HCT116 (cell line): ENCODE measurements around the gene SNAP47. TPM values are rescaled to one million over a fixed set of nuclear protein-coding genes. Genes with fewer than 3 reads are reported as not detected.

Experiments used
- ATAC-seq: fragments of 200-7000 bp; cut with Tn5 transposase; 2 replicates; pipeline ENCODE4 v1.9.1; 2020; ENCODE audit warnings: mild to moderate bottlenecking, moderate library complexity
- BruUV-seq: library from RNA; stranded (reverse); fragments of 400-500 nt; replicated peaks from 2 replicates; lab custom pipeline; 2021; lab: Mats Ljungman, UMichigan
- CTCF ChIA-PET: fragments of 300-600 bp; sonication (Branson Sonifier 250); formaldehyde crosslinking; loops from one replicate; lab custom pipeline; 2021; ENCODE audit warnings: antibody characterized with exemption; lab: Charles Lee
- POLR2A ChIA-PET: fragments of 300-600, 350-600 bp; sonication (Branson Sonifier 250); formaldehyde crosslinking; loops from one replicate; lab custom pipeline; 2021; ENCODE audit warnings: antibody characterized with exemption; lab: Charles Lee
- RAD21 ChIA-PET, 2 experiments: fragments of 300-600 bp; sonication (Branson Sonifier 250); formaldehyde crosslinking; loops; one replicate each; lab custom pipeline; 2023; ENCODE audit warnings: low total read pairs in 2 of 2; ENCODE audit not compliant: uncharacterized antibody in 2 of 2, unreplicated experiment in 2 of 2, low non-redundant PET in 1 of 2; lab: Charles Lee
- DNase-seq: peaks from one replicate; pipeline ENCODE4 v3.0.0-alpha.2; 2010; ENCODE audit warnings: low read depth, low spot score
- H2AFZ ChIP-seq: fragments of 200-600 bp; shearing (Covaris generic), sonication (generic); 2 replicates; pipeline ENCODE4 v1.6.1; 2017; ENCODE audit warnings: low read depth, mixed run types, mixed read lengths, antibody characterized with exemption, low read length; ENCODE audit not compliant: poor library complexity, severe bottlenecking
- H3K27ac ChIP-seq: 2 replicates; pipeline ENCODE4 v1.5.1; 2012; ENCODE audit warnings: low read depth, low read length
- H3K27me3 ChIP-seq: fragments of 200-600 bp; sonication (generic); 2 replicates; pipeline ENCODE4 v1.6.1; 2016; ENCODE audit warnings: mixed run types, low read length, mixed read lengths; ENCODE audit not compliant: insufficient read depth
- H3K36me3 ChIP-seq, 2 experiments: fragments of 200-500 bp in 1 of 2; fragments of 200-600 bp in 1 of 2; sonication (Bioruptor generic) in 1 of 2; sonication (generic) in 1 of 2; 2 replicates each; pipeline versions ENCODE4 v1.5.1 to v1.6.1; 2014 to 2016; ENCODE audit warnings: low read length in 2 of 2, inconsistent platforms in 1 of 2, mixed read lengths in 1 of 2, mixed run types in 1 of 2; ENCODE audit not compliant: insufficient read depth in 2 of 2, control insufficient read depth in 1 of 2
- H3K4me1 ChIP-seq, 2 experiments: fragments of 200-600 bp in 1 of 2; sonication (generic) in 1 of 2; 2 replicates each; pipeline versions ENCODE4 v1.5.1 to v1.6.1; 2012 to 2017; ENCODE audit warnings: low read length in 2 of 2, inconsistent platforms in 1 of 2, mild to moderate bottlenecking in 1 of 2, mixed read lengths in 1 of 2, mixed run types in 1 of 2, moderate library complexity in 1 of 2; ENCODE audit not compliant: insufficient read depth in 2 of 2, control insufficient read depth in 1 of 2
- H3K4me2 ChIP-seq: fragments of 200-600 bp; sonication (generic); 2 replicates; pipeline ENCODE4 v1.6.1; 2017; ENCODE audit warnings: mixed run types, low read length, mixed read lengths
- H3K4me3 ChIP-seq, 2 experiments: fragments of 200-600 bp in 1 of 2; sonication (generic) in 1 of 2; replicated peaks in 1 of 2; 2 replicates each; pipeline ENCODE4 v1.5.1; 2011 to 2016; ENCODE audit warnings: low read length in 2 of 2, control low read depth in 1 of 2, low read depth in 1 of 2, mild to moderate bottlenecking in 1 of 2, mixed read lengths in 1 of 2, mixed run types in 1 of 2
- H3K79me2 ChIP-seq: fragments of 200-600 bp; sonication (generic); 2 replicates; pipeline ENCODE4 v1.6.1; 2017; ENCODE audit warnings: mild to moderate bottlenecking, mixed run types, low read length, moderate library complexity, mixed read lengths; ENCODE audit not compliant: insufficient read depth
- H3K9ac ChIP-seq: fragments of 200-600 bp; sonication (generic); 2 replicates; pipeline ENCODE4 v1.6.1; 2016; ENCODE audit warnings: low read length, mixed read lengths
- H3K9me2 ChIP-seq: fragments of 200-600 bp; sonication (generic), shearing (Covaris generic); 2 replicates; pipeline ENCODE4 v1.6.1; 2017; ENCODE audit warnings: mixed run types, mild to moderate bottlenecking, moderate library complexity; ENCODE audit not compliant: insufficient read depth
- H3K9me3 ChIP-seq, 2 experiments: fragments of 200-500 bp in 1 of 2; fragments of 200-600 bp in 1 of 2; sonication (Bioruptor generic) in 1 of 2; sonication (generic) in 1 of 2; 2 replicates each; pipeline ENCODE4 v1.6.1; 2014 to 2017; ENCODE audit warnings: low read length in 2 of 2, mixed read lengths in 2 of 2, inconsistent platforms in 1 of 2, low read depth in 1 of 2, mild to moderate bottlenecking in 1 of 2, mixed run types in 1 of 2, moderate library complexity in 1 of 2; ENCODE audit not compliant: control insufficient read depth in 1 of 2, insufficient read depth in 1 of 2
- H4K20me1 ChIP-seq: fragments of 200-600 bp; sonication (generic), shearing (Covaris generic); 2 replicates; pipeline ENCODE4 v1.6.1; 2017; ENCODE audit warnings: mixed run types, mild to moderate bottlenecking, moderate library complexity; ENCODE audit not compliant: insufficient read depth
- JUND ChIP-seq: IDR thresholded peaks from 2 replicates; pipeline ENCODE4 v1.6.1; 2012
- MAX ChIP-seq: IDR thresholded peaks from 2 replicates; pipeline ENCODE4 v1.6.1; 2012
- POLR2AphosphoS5 ChIP-seq: IDR thresholded peaks from 2 replicates; pipeline ENCODE4 v1.6.1; 2011; ENCODE audit warnings: mild to moderate bottlenecking, low read depth, low read length, moderate library complexity
- SP1 ChIP-seq: IDR thresholded peaks from 2 replicates; pipeline ENCODE4 v1.6.1; 2012; ENCODE audit warnings: low read depth
- SRF ChIP-seq: IDR thresholded peaks from 2 replicates; pipeline ENCODE4 v1.6.1; 2012; ENCODE audit warnings: low read depth
- intact Hi-C: fragments of 100-400 bp; cut with micrococcal nuclease; formaldehyde crosslinking; loops from 2 replicates; pipeline ENCODE4 v1.10.0; 2022
- total RNA-seq: library from RNA; stranded (reverse); gene quantifications from one replicate; pipeline ENCODE4 v1.2.1, GENCODE V29; 2021; ENCODE audit not compliant: unreplicated experiment
- TF ChIP-seq, protein P1 (sequence below): IDR thresholded peaks from 2 replicates; pipeline ENCODE4 v1.6.1; 2011; ENCODE audit warnings: mild to moderate bottlenecking, low read length, moderate library complexity; ENCODE audit not compliant: insufficient replicate concordance; ENCODE audit errors: extremely low read depth

The SNAP47 gene
- total RNA-seq, 1 experiment from 2014 or later: 37.9 TPM

GRCh38 chr1:227781314-227781930 is 46.2 kb downstream of the SNAP47 start:
- no peaks in the 10 kb centered on the region for H3K79me2 ChIP-seq
- H3K9ac ChIP-seq: no peak overlapping the region
- CTCF ChIA-PET: no interaction called here
- no peak for TF ChIP-seq MAX
- TF ChIP-seq, protein P1, sequence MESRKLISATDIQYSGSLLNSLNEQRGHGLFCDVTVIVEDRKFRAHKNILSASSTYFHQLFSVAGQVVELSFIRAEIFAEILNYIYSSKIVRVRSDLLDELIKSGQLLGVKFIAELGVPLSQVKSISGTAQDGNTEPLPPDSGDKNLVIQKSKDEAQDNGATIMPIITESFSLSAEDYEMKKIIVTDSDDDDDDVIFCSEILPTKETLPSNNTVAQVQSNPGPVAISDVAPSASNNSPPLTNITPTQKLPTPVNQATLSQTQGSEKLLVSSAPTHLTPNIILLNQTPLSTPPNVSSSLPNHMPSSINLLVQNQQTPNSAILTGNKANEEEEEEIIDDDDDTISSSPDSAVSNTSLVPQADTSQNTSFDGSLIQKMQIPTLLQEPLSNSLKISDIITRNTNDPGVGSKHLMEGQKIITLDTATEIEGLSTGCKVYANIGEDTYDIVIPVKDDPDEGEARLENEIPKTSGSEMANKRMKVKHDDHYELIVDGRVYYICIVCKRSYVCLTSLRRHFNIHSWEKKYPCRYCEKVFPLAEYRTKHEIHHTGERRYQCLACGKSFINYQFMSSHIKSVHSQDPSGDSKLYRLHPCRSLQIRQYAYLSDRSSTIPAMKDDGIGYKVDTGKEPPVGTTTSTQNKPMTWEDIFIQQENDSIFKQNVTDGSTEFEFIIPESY: no peak
- TF ChIP-seq JUND: no peak
- POLR2A ChIA-PET: no interaction called here
- H2AFZ ChIP-seq: no peak overlapping the region
- H3K27me3 ChIP-seq: no peaks in the 10 kb centered on the region
- DNase-seq: no peak
- no peak for ATAC-seq
- 0 out of 4 replicates have a peak, but pooled peaks cover 0 to 3% of the 10 kb centered on the region in 2 experiments for H3K36me3 ChIP-seq
- no peaks in the 10 kb centered on the region for H3K9me3 ChIP-seq
- no TSS peak for BruUV-seq
- no peak overlapping the region for H3K4me3 ChIP-seq
- no peak overlapping the region for H3K4me2 ChIP-seq
- no peaks in the 10 kb centered on the region for H3K4me1 ChIP-seq
- intact Hi-C loops: no loop called here
- no peaks in the 10 kb centered on the region for H3K9me2 ChIP-seq
- no peak overlapping the region for H3K27ac ChIP-seq
- no peaks in the 10 kb centered on the region for H4K20me1 ChIP-seq
- RAD21 ChIA-PET: no interaction called here

GRCh38 chr1:227782226-227782625 is 47.0 kb downstream of the SNAP47 start:
- ATAC-seq (no peak), DNase-seq (no peak)
- H3K79me2 ChIP-seq: no peaks in the 10 kb centered on the region
- ChIA-PET CTCF (no interaction called here), RAD21 (no interaction called here), POLR2A (no interaction called here)
- TF ChIP-seq POLR2AphosphoS5: no peak
- no peak for TF ChIP-seq SRF
- TF ChIP-seq SP1: no peak
- intact Hi-C loops: no loop called here
- H3K27me3 ChIP-seq: no peaks in the 10 kb centered on the region
- no peaks in the 10 kb centered on the region for H3K9me2 ChIP-seq
- BruUV-seq: no TSS peak
- no peak overlapping the region for H2AFZ ChIP-seq
- no peak overlapping the region for H3K9ac ChIP-seq
- no peaks in the 10 kb centered on the region for H3K9me3 ChIP-seq
- H3K4me3 ChIP-seq: no peak overlapping the region
- H3K4me1 ChIP-seq: peaks cover 1 to 2% of the 10 kb centered on the region in 2 experiments; a peak in 3 of 4 replicates
- H3K4me2 ChIP-seq: no peak overlapping the region
- no peaks in the 10 kb centered on the region for H4K20me1 ChIP-seq
- H3K36me3 ChIP-seq: 0 out of 4 replicates have a peak, but pooled peaks cover 0 to 3% of the 10 kb centered on the region in 2 experiments
- H3K27ac ChIP-seq: no peak overlapping the region
